Mesothelial cell of epicardium (in vitro differentiated cells): Measurements from ENCODE around the gene DIP2C. TPM values are rescaled to one million over a fixed set of nuclear protein-coding genes. Genes with fewer than 3 reads are reported as not detected.
A peak's percentile ranks its signal among the peaks of the same experiment; 100 is the strongest.
"Not testable (repeated sequence)": the region's sequence is repeated elsewhere in the genome, so short reads cannot be mapped to it uniquely, and the experiment has no call there.

ENCODE experiments used
- DNase-seq, 2 experiments: peaks; one replicate each; pipeline ENCODE4 v3.0.0; 2021; ENCODE audit warnings: low spot score in 2 of 2; ENCODE audit not compliant: unreplicated experiment in 2 of 2
- H3K27ac Mint-ChIP-seq: 2 replicates; pipeline ENCODE4 v1.8.0; 2021; ENCODE audit warnings: mixed read lengths
- H3K27me3 Mint-ChIP-seq: 2 replicates; pipeline ENCODE4 v1.8.0; 2021; ENCODE audit warnings: low read depth, mixed read lengths
- H3K36me3 Mint-ChIP-seq: 2 replicates; pipeline ENCODE4 v1.8.0; 2021; ENCODE audit warnings: mixed read lengths
- H3K4me1 Mint-ChIP-seq: 2 replicates; pipeline ENCODE4 v1.8.0; 2021; ENCODE audit warnings: mixed read lengths
- H3K4me3 Mint-ChIP-seq: 2 replicates; pipeline ENCODE4 v1.8.0; 2021; ENCODE audit warnings: mild to moderate bottlenecking, moderate library complexity, mixed read lengths
- H3K9me3 Mint-ChIP-seq: 2 replicates; pipeline ENCODE4 v1.8.0; 2021; ENCODE audit warnings: mixed read lengths
- CTCF ChIP-seq: fragments of 200-600 bp; sonication (generic); IDR thresholded peaks from one replicate; pipeline ENCODE4 v1.5.0; 2021; ENCODE audit warnings: antibody characterized with exemption; ENCODE audit not compliant: unreplicated experiment
- total RNA-seq: library from RNA; stranded (reverse); gene quantifications from 3 replicates; pipeline ENCODE4 v1.2.1, GENCODE V29; 2021

DIP2C gene
- total RNA-seq, 1 donor from 2014 or later: 30.3 TPM

- DNase-seq: no peak
- Mint-ChIP-seq H3K4me1 (peaks cover 10% of the 10 kb centered on the region), H3K27ac (no peak overlapping the region), H3K4me3 (no peak overlapping the region), H3K27me3 (no peaks in the 10 kb centered on the region), H3K36me3 (peaks cover 9% of the 10 kb centered on the region), H3K9me3 (peaks cover 6% of the 10 kb centered on the region)
- no peak for TF ChIP-seq CTCF
Observed at GRCh38 chr10:451021-451471, 238.4 kb downstream of the DIP2C start.

- no peak overlapping the region for H3K4me3 Mint-ChIP-seq
- no peak for DNase-seq
- H3K27me3 Mint-ChIP-seq: no peaks in the 10 kb centered on the region
- H3K4me1 Mint-ChIP-seq: peaks cover 10% of the 10 kb centered on the region
- H3K27ac Mint-ChIP-seq: peak overlapping the region; percentile 43
- peaks cover 9% of the 10 kb centered on the region for H3K36me3 Mint-ChIP-seq
- TF ChIP-seq CTCF: no peak
- peaks cover 6% of the 10 kb centered on the region for H3K9me3 Mint-ChIP-seq
Observed at GRCh38 chr10:450463-450862, 239.0 kb downstream of the DIP2C start.

DNA sequence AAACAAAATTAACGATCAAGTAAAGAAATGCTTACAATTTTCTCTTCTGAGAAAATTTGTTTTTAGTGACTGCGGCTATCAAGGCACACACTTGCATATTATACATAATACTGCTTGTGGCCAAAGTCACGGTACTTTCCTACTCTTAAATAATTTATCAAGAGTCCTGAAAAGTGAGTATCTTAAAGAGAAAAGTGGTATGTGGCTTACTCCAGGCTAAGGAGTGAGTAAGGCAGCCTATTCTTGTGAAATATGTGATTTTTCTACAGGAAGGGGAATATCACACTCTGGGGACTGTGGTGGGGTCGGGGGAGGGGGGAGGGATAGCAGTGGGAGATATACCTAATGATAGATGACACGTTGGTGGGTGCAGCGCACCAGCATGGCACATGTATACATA is 240.1 kb downstream of the DIP2C start:
- not testable (repeated sequence) for H3K36me3 Mint-ChIP-seq, H3K9me3 Mint-ChIP-seq, H3K4me3 Mint-ChIP-seq, DNase-seq, H3K4me1 Mint-ChIP-seq, H3K27me3 Mint-ChIP-seq
- H3K27ac Mint-ChIP-seq: peak overlapping the region; percentile 1

DNA sequence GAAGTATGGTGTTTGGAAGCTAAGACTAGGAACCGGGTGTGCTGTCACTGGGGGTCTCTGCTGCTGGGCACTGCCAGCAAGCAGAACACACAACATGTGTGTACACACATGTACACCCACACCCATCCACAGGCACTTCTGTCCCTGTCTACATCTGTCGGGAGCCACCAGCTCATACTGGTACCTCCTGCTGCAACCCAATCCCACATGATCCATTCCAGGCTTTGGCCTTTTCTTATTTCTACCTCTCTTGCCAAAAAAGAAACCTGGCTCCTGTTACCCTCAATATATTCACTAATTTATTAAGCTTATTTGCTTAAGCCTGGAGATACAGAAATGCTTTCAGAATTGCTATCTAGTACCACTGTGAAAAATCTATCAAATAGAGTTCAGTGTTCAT is 246.0 kb downstream of the DIP2C start:
- no peak for DNase-seq
- Mint-ChIP-seq H3K9me3 (peaks cover 6% of the 10 kb centered on the region), H3K4me3 (no peak overlapping the region), H3K4me1 (peaks cover 2% of the 10 kb centered on the region), H3K27ac (no peak overlapping the region), H3K27me3 (no peaks in the 10 kb centered on the region), H3K36me3 (peaks cover 19% of the 10 kb centered on the region)
- TF ChIP-seq CTCF: no peak

DNA sequence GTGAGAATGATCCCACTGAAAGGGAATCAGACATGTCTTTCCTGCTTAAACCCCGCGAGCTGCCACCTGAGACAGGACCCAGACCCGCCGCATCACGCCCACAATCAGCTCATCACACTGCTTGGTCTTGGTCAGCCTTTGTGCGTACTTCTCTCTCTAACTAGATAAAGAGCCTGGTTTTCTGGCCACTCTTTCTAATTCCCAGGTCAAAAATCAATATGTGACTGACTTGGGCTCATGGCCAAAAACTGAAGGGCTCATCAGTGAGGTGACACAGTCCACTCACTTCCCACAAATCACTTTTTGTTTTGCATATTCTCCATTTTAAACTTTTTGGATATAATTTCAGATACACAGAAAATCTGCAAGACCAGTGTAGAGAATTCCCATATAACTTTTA is 247.3 kb downstream of the DIP2C start:
- H3K27me3 Mint-ChIP-seq: no peaks in the 10 kb centered on the region
- peaks cover 25% of the 10 kb centered on the region for H3K36me3 Mint-ChIP-seq
- TF ChIP-seq CTCF: no peak
- H3K4me1 Mint-ChIP-seq: peaks cover 8% of the 10 kb centered on the region
- H3K4me3 Mint-ChIP-seq: no peak overlapping the region
- H3K9me3 Mint-ChIP-seq: peaks cover 9% of the 10 kb centered on the region
- DNase-seq: no peak
- H3K27ac Mint-ChIP-seq: no peak overlapping the region

DNA sequence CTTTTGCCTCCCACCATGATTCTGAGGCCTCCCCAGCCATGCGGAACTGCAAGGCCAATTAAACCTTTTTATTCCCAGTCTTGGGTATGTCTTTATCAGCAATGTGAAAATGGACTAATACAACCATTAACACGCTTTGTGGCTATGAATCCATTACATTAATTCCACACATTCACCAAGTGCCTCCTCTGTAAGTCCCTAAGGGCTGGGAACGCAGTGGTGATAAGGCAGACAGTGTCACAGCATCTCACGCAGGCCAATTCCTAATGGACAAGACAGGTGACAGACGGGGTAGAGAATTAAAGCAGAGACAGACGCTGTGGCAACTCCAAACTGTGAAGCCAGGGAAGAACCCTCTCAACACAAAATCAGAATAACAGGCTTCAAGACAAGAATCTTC is 247.8 kb downstream of the DIP2C start:
- Mint-ChIP-seq H3K9me3 (peaks cover 8% of the 10 kb centered on the region), H3K36me3 (peaks cover 27% of the 10 kb centered on the region), H3K27me3 (no peaks in the 10 kb centered on the region), H3K4me1 (peaks cover 8% of the 10 kb centered on the region), H3K27ac (no peak overlapping the region), H3K4me3 (no peak overlapping the region)
- no peak for TF ChIP-seq CTCF
- DNase-seq: no peak
